Measurements from ENCODE around the gene GXYLT1. TPM values are rescaled to one million over a fixed set of nuclear protein-coding genes. Genes with fewer than 3 reads are reported as not detected.
A peak's percentile ranks its signal among the peaks of the same experiment; 100 is the strongest.

The GXYLT1 gene
- total RNA-seq, 2 experiments from 2014 or later, result 7.0 to 8.3 TPM

DNA sequence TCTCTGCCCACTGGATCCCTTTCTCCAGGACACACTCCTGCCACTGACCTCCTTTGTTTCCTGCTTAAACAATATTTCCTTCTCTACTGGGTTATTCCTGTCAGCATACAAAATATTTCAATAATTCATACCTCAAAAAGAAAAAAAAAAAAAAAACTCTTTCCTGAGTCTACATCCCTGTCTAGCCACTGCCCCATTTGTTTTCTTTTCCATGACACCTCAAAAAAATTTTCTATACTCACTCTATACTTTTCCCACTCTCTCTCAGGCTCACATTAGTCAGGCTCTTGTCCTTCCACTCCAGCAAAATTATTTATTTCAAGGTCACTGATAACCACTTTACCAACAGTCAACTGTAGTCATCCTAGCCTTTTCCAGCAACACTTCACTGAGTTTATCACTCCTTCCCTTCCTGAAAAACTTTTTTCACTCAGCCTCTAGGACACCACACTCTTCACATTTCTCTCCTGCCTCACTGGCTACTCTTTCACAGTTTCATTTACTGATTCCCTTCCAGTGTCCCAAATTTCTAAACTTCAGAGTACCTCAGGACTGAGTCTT, 29.4 kb upstream of the GXYLT1 start:
- intact Hi-C loops (cut with micrococcal nuclease), result no loop called here
- no peaks in the 10 kb centered on the region for H3K27me3 Mint-ChIP-seq
- no peak overlapping the region for H3K4me3 Mint-ChIP-seq
- H3K4me1 Mint-ChIP-seq (ENCODE audit: low read depth), result peaks cover 6% of the 10 kb centered on the region
- peaks cover 20% of the 10 kb centered on the region for H3K36me3 Mint-ChIP-seq
- POLR2A ChIA-PET, result no interaction called here
- no peak overlapping the region for H3K27ac Mint-ChIP-seq
- no peak for DNase-seq
- CTCF ChIA-PET, result no interaction called here
- H3K9me3 Mint-ChIP-seq, result peaks cover 2% of the 10 kb centered on the region

DNA sequence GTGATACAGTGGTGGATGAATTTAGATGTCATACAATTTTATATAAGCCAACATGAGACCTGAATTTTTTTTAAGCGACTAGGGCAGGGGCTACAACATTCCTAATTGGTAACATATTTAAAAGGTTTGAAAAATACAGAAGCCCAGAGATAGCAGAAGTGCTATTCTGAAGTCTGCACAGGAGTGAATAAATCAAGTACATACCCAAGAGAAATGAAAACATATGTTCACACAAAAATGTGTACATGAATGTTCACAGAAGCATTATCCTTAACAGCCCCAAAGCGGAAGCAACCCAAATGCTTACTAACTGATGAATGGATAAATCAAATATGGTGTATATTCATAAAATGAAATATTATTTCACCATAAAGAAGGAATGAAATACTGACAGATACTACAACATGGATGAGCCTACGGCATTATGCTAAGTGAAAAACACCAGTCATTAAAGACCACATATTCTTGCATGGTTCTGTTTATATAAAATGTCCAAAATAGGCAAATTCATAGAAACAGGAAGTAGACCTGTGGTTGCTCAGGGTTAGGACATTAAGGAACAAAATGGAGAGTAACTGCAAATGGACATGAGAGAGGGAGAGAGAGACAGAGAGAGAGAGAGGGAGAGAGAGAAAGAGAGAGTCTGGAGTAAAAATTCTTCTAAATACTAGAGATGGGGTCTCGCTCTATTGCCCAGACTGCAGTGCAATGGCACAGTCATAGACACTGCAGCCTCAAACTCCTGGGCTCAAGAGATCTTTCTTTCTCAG, 28.0 kb upstream of the GXYLT1 start:
- Mint-ChIP-seq H3K4me1 (ENCODE audit: low read depth) (peaks cover 6% of the 10 kb centered on the region), H3K27me3 (no peaks in the 10 kb centered on the region), H3K9me3 (peaks cover 2% of the 10 kb centered on the region), H3K27ac (no peak overlapping the region), H3K36me3 (peaks cover 19% of the 10 kb centered on the region), H3K4me3 (no peak overlapping the region)
- ChIA-PET CTCF (no interaction called here), POLR2A (no interaction called here)
- intact Hi-C loops (cut with micrococcal nuclease), result no loop called here
- DNase-seq, result no peak

DNA sequence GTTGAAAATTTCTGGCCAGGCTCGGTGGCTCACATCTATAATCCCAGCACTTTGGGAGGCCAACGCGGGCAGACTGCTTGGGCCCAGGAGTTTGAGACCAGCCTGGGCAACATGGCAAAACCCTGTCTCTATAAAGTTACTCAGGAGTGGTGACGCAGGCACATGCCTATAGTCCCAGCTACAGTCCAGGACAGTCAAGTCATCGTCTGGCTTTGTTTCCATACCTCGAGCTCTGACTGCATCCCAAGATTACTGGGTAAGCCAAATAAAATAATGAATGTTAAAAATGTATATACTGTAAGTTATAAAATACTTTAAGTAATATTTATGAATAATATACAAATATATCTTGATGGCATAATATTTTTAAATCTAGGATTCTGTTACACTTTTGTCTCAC, 23.0 kb upstream of the GXYLT1 start:
- no peaks in the 10 kb centered on the region for H3K9me3 Mint-ChIP-seq
- no peak for DNase-seq
- intact Hi-C loops (cut with micrococcal nuclease), result no loop called here
- peaks cover 13% of the 10 kb centered on the region for H3K4me1 Mint-ChIP-seq (ENCODE audit: low read depth)
- no peak overlapping the region for H3K4me3 Mint-ChIP-seq
- H3K36me3 Mint-ChIP-seq, result peaks cover 9% of the 10 kb centered on the region
- CTCF ChIA-PET, result no interaction called here
- no peaks in the 10 kb centered on the region for H3K27me3 Mint-ChIP-seq
- POLR2A ChIA-PET, result interaction anchor here (1.0 kb wide), 1 partner anchor 172 kb away, joined by 3 read pairs; no protein-coding TSS in a partner anchor
- H3K27ac Mint-ChIP-seq, result no peak overlapping the region

DNA sequence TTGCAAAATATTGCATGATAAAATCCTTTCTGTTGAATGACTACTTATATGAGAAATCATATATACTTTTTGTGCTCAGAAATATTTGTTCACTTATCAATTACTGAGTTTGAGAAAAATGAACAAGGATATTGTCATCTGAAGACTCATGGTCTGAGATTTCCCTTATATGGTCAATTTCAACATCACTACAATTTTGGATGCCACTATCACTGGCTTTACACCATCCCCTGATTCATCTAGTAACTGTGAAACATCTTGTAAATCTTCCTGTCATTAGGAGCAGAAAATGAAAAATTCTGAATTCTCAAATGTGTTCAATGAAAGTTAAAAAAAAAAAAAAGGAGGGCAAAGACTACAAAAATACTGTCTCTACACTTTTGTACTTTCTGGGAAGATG, 21.8 kb upstream of the GXYLT1 start:
- H3K4me3 Mint-ChIP-seq, result no peak overlapping the region
- H3K27me3 Mint-ChIP-seq, result no peaks in the 10 kb centered on the region
- H3K4me1 Mint-ChIP-seq (ENCODE audit: low read depth), result peaks cover 20% of the 10 kb centered on the region
- no peak overlapping the region for H3K27ac Mint-ChIP-seq
- H3K9me3 Mint-ChIP-seq, result no peaks in the 10 kb centered on the region
- no peak for DNase-seq
- intact Hi-C loops (cut with micrococcal nuclease), result no loop called here
- POLR2A ChIA-PET, result no interaction called here
- CTCF ChIA-PET, result no interaction called here
- H3K36me3 Mint-ChIP-seq, result peaks cover 10% of the 10 kb centered on the region

DNA sequence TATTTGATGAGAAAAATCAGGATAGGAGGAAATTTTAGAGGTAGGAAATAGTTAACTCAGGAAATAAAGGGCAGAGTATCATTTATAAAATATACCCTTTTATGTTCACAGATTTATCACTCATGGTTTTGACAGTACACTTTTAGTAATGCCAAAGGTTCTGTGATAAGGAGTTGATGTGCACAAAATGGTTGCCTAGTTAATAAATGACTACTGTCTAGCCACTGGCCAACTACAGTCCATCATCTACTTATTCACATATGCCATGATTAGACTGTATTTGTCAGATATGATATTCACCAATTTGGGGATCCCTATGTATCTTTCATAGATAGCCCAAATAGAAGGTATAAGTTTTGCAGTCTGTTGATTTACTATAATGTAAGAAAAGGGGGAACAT, 19.2 kb upstream of the GXYLT1 start:
- no peaks in the 10 kb centered on the region for H3K27me3 Mint-ChIP-seq
- H3K4me1 Mint-ChIP-seq (ENCODE audit: low read depth), result peaks cover 24% of the 10 kb centered on the region
- ChIA-PET CTCF (interaction anchor here (0.6 kb wide), 1 partner anchor 318 kb away, joined by 3 read pairs; no protein-coding TSS in a partner anchor), POLR2A (no interaction called here)
- H3K36me3 Mint-ChIP-seq, result peaks cover 15% of the 10 kb centered on the region
- H3K4me3 Mint-ChIP-seq, result no peak overlapping the region
- intact Hi-C loops (cut with micrococcal nuclease), result no loop called here
- no peaks in the 10 kb centered on the region for H3K9me3 Mint-ChIP-seq
- H3K27ac Mint-ChIP-seq, result no peak overlapping the region
- no peak for DNase-seq

DNA sequence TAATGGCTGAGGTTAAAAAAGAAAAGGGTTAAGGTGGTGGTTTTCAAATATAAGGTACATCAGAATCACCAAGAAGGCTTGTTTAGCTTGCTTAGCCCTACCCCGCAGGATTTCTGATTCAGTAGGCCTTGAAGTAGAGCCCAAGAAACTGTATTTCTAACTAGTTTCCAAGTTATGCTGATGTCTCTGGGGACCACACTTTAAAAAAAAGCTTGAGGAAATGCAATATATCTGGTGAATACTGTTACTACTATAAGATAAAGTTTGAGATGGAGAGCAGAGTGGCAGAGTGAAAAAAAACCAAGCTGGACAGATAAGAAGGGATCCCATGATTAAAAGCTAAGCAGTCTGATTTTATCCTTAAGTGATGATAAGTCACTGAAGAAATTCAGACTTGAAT, 18.3 kb upstream of the GXYLT1 start:
- Mint-ChIP-seq H3K4me3 (no peak overlapping the region), H3K36me3 (peaks cover 17% of the 10 kb centered on the region), H3K27ac (no peak overlapping the region), H3K9me3 (no peaks in the 10 kb centered on the region), H3K4me1 (ENCODE audit: low read depth) (peaks cover 24% of the 10 kb centered on the region), H3K27me3 (no peaks in the 10 kb centered on the region)
- CTCF ChIA-PET, result no interaction called here
- intact Hi-C loops (cut with micrococcal nuclease), result no loop called here
- POLR2A ChIA-PET, result no interaction called here
- DNase-seq, result no peak

DNA sequence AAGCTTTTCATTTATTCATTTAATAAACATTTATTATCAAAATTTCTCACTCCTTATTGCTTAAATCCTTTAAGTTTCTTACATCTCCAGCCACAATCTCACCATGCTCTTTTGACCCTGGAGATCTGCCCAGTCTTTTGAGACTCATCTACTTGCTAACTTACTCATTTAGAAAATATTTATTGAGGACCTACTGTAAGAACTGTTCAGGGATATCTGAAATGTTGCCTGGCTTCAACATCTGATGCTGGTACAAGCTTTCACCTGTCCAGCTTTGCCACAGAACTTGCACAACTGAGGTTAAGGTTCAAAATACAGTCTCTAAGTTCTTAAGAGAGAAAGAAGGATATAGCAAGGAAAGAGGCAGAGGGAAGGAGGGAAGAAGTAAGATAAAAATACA, 17.5 kb upstream of the GXYLT1 start:
- Mint-ChIP-seq H3K36me3 (peaks cover 17% of the 10 kb centered on the region), H3K4me3 (no peak overlapping the region), H3K27ac (no peak overlapping the region), H3K27me3 (no peaks in the 10 kb centered on the region), H3K4me1 (ENCODE audit: low read depth) (peaks cover 24% of the 10 kb centered on the region), H3K9me3 (no peaks in the 10 kb centered on the region)
- intact Hi-C loops (cut with micrococcal nuclease), result no loop called here
- ChIA-PET CTCF (no interaction called here), POLR2A (no interaction called here)
- no peak for DNase-seq

DNA sequence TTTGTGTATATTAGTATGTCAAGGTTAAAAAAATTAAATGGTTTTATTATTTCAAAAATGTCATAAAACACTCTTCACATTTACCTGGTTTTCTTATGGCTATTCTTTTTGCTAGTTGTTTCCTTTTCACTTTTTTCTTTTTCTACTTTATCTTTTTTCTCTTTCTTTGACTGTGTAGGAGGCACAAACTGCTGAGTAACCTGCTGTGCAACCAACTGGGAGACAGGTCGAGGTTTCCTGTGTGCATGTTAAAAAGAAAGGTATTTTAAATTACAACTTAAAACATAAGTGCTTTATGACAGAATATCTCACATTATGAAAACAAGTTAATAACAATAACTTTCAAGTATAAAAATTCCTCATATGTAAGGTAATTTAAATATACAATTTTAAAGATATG, 16.9 kb upstream of the GXYLT1 start:
- Mint-ChIP-seq H3K27me3 (no peaks in the 10 kb centered on the region), H3K9me3 (no peaks in the 10 kb centered on the region), H3K4me3 (no peak overlapping the region), H3K4me1 (ENCODE audit: low read depth) (peaks cover 18% of the 10 kb centered on the region), H3K36me3 (peaks cover 17% of the 10 kb centered on the region), H3K27ac (peak overlapping the region; percentile 51)
- CTCF ChIA-PET, result interaction anchor here (1.2 kb wide), 1 partner anchor 19 kb away, joined by 3 read pairs; no protein-coding TSS in a partner anchor
- POLR2A ChIA-PET, result no interaction called here
- intact Hi-C loops (cut with micrococcal nuclease), result no loop called here
- DNase-seq, result no peak

DNA sequence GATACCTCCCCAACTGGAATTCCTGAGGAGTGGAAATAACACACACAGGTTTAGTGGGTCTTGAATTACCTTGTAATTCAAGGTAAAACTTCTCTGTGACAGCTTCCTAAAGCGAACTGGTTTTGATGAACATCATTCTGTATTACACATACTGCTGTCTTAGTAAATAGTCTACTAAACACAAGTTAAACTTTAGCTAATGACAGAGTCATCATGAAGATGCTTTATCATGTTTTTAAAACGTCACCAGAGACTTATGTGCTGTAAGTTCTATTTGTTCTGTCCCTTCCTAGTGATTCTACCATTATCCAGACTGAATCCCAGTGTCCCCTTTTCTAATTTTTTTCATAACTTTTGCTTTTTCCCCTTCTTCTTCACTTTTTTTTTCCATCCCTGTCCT, 11.6 kb upstream of the GXYLT1 start:
- H3K36me3 Mint-ChIP-seq, result peaks cover 8% of the 10 kb centered on the region
- POLR2A ChIA-PET, result no interaction called here
- intact Hi-C loops (cut with micrococcal nuclease), result no loop called here
- DNase-seq, result no peak
- H3K4me3 Mint-ChIP-seq, result no peak overlapping the region
- no peaks in the 10 kb centered on the region for H3K9me3 Mint-ChIP-seq
- peaks cover 2% of the 10 kb centered on the region for H3K4me1 Mint-ChIP-seq (ENCODE audit: low read depth)
- CTCF ChIA-PET, result interaction anchor here (0.6 kb wide), 1 partner anchor 131 kb away, joined by 3 read pairs; no protein-coding TSS in a partner anchor
- H3K27me3 Mint-ChIP-seq, result no peaks in the 10 kb centered on the region
- H3K27ac Mint-ChIP-seq, result no peak overlapping the region

DNA sequence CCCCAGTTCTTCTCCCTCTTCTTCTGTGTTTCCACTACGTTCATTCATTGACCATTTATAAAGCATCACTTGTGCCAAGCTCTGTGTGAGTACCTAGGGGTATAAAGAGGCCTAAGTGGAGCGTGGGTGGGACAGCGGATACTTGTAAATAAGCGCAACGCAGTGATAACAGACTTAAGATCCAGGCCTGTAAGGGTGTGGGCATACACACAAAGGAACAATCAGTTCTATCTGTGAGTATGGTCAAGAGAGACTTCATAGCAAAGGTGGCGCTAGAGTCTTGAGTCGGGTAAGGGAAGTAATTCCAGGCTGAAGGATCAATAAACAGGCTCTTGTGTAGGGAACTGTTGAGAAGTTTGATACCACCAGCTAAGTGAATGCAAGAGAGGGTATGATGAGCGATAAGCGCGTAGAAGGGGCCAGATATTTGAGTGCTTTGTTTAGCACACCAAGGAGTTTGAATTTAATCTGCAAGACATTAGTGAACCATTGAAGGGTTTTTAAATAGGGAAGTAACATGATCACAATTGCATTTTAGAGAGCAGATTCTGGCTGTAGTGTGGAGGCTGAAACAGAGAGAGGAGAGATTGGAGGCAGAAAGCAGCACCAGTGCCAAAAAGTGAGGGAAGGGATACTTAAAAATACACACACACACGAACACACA, 1.0 kb upstream of the GXYLT1 start:
- no peak for DNase-seq
- Mint-ChIP-seq H3K27ac (peak overlapping the region; percentile 64), H3K36me3 (no peaks in the 10 kb centered on the region), H3K4me3 (peak overlapping the region; percentile 74), H3K4me1 (ENCODE audit: low read depth) (peaks cover 31% of the 10 kb centered on the region), H3K27me3 (no peaks in the 10 kb centered on the region), H3K9me3 (no peaks in the 10 kb centered on the region)
- ChIA-PET POLR2A (interaction anchor here (1.2 kb wide), 1 partner anchor 92 kb away, joined by 6 read pairs; the partner anchor contains the start of gene YAF2), CTCF (interaction anchor here (1.3 to 1.6 kb wide), 2 partner anchors 182 to 226 kb away, joined by 3 to 4 read pairs; no protein-coding TSS in a partner anchor)
- intact Hi-C loops (cut with micrococcal nuclease), result loop anchor here (1.0 to 5.0 kb wide), 3 partner anchors 72 to 181 kb away; partner anchors contain the start of genes PPHLN1 and ZCRB1

DNA sequence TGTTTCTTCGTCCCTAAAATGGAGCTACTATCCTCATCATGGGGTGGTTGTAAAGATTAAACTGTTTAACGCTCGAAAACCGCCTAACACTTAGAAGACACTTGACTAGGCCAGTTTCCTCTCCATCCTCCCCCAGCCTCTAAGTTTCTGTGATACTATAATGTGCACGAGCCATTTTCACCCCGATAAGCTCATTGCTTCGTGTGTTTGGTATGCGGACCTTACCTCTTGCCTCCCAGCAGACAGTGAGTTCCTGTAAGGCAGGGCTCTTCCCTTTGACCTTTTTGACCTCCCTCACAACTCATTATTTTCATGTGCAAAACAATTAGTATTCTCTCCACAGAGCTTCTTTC, 499 bp upstream of the GXYLT1 start:
- POLR2A ChIA-PET, result interaction anchor here (1.2 kb wide), 1 partner anchor 92 kb away, joined by 6 read pairs; the partner anchor contains the start of gene YAF2

DNA sequence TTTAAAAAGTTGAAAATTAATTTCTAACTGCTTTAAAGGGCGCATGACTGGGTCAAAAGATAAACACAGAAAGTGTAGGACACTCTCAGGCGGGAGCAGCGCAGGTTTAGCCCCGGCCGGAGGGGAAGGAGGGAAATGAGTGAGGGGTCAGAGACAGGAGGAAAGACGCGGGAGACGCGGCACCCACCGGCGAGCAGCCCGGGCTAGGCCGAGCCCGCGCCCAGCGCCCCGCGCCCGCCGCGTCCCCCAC, 591 bp downstream of the GXYLT1 start:
- POLR2A ChIA-PET, result no interaction called here
- no peak for DNase-seq
- no peaks in the 10 kb centered on the region for H3K9me3 Mint-ChIP-seq
- no peaks in the 10 kb centered on the region for H3K27me3 Mint-ChIP-seq
- H3K4me1 Mint-ChIP-seq (ENCODE audit: low read depth), result peaks cover 35% of the 10 kb centered on the region
- intact Hi-C loops (cut with micrococcal nuclease), result loop anchor here (1.0 to 5.0 kb wide), 3 partner anchors 47 to 218 kb away; no protein-coding TSS in a partner anchor
- CTCF ChIA-PET, result interaction anchor here (1.3 kb wide), 1 partner anchor 227 kb away, joined by 4 read pairs; no protein-coding TSS in a partner anchor
- peak overlapping the region; percentile 93 for H3K4me3 Mint-ChIP-seq
- no peaks in the 10 kb centered on the region for H3K36me3 Mint-ChIP-seq
- peak overlapping the region; percentile 75 for H3K27ac Mint-ChIP-seq

More for the DNA sequence above, 499 bp upstream of the GXYLT1 start:
- no peaks in the 10 kb centered on the region for H3K36me3 Mint-ChIP-seq
- intact Hi-C loops (cut with micrococcal nuclease), result loop anchor here (1.0 to 5.0 kb wide), 3 partner anchors 72 to 181 kb away; partner anchors contain the start of genes PPHLN1 and ZCRB1
- H3K4me1 Mint-ChIP-seq (ENCODE audit: low read depth), result peaks cover 35% of the 10 kb centered on the region
- no peaks in the 10 kb centered on the region for H3K27me3 Mint-ChIP-seq
- H3K9me3 Mint-ChIP-seq, result no peaks in the 10 kb centered on the region
- DNase-seq, result peak; percentile 13
- peak overlapping the region; percentile 64 for H3K27ac Mint-ChIP-seq
- CTCF ChIA-PET, result interaction anchor here (1.3 to 1.6 kb wide), 2 partner anchors 182 to 226 kb away, joined by 3 to 4 read pairs; no protein-coding TSS in a partner anchor
- H3K4me3 Mint-ChIP-seq, result peak overlapping the region; percentile 74

Measured in activated CD4-positive, alpha-beta memory T cell treated with anti-CD3 and anti-CD28 coated beads for 36 hours (primary cell).